KMS-11 (cell line): ENCODE data around the gene FBRS.
"Not testable (repeated sequence)": the region's sequence is repeated elsewhere in the genome, so short reads cannot be mapped to it uniquely, and the experiment has no call there.

Experiments
- H2AFZ ChIP-seq: fragments of 200-600 bp; sonication (generic); 2 replicates; pipeline ENCODE4 v1.6.1; 2016; ENCODE audit warnings: antibody characterized with exemption, mixed run types, low read depth
- H3K27ac ChIP-seq: fragments of 200-600 bp; sonication (generic); 2 replicates; pipeline ENCODE4 v1.6.1; 2016; ENCODE audit warnings: mild to moderate bottlenecking, mixed run types
- H3K27me3 ChIP-seq: fragments of 200-600 bp; sonication (generic); 2 replicates; pipeline ENCODE4 v1.6.1; 2017; ENCODE audit warnings: mild to moderate bottlenecking, low read depth, mixed run types, moderate library complexity; ENCODE audit not compliant: insufficient read depth
- H3K36me3 ChIP-seq: fragments of 200-600 bp; sonication (generic); 2 replicates; pipeline ENCODE4 v1.6.1; 2017; ENCODE audit warnings: mild to moderate bottlenecking, mixed run types; ENCODE audit not compliant: insufficient read depth
- H3K4me1 ChIP-seq: fragments of 200-600 bp; sonication (generic); 2 replicates; pipeline ENCODE4 v1.6.1; 2016; ENCODE audit warnings: mild to moderate bottlenecking, low read depth, mixed run types; ENCODE audit not compliant: poor library complexity, severe bottlenecking
- H3K4me2 ChIP-seq: fragments of 200-600 bp; sonication (generic); 2 replicates; pipeline ENCODE4 v1.7.0; 2016; ENCODE audit warnings: mild to moderate bottlenecking, mixed run types
- H3K4me3 ChIP-seq: fragments of 200-600 bp; sonication (generic); IDR thresholded peaks from 2 replicates; pipeline ENCODE4 v1.6.1; 2017; ENCODE audit warnings: low read depth, low read length, mixed read lengths; ENCODE audit not compliant: insufficient read depth
- H3K79me2 ChIP-seq: fragments of 200-600 bp; sonication (generic); 2 replicates; pipeline ENCODE4 v1.6.1; 2016; ENCODE audit warnings: low read depth, mixed run types; ENCODE audit not compliant: insufficient read depth
- H3K9ac ChIP-seq: fragments of 200-600 bp; sonication (generic); 2 replicates; pipeline ENCODE4 v1.6.1; 2016; ENCODE audit warnings: mild to moderate bottlenecking, mixed run types
- H4K20me1 ChIP-seq: fragments of 200-600 bp; sonication (generic); 2 replicates; pipeline ENCODE4 v1.6.1; 2016; ENCODE audit warnings: mild to moderate bottlenecking, mixed run types; ENCODE audit not compliant: insufficient read depth
- CTCF ChIP-seq: fragments of 200-600 bp; sonication (generic); conservative IDR thresholded peaks from 2 replicates; pipeline ENCODE4 v1.6.1; 2017; ENCODE audit warnings: low read depth, mild to moderate bottlenecking, antibody characterized with exemption, low read length, moderate library complexity, mixed read lengths

Gene FBRS

DNA sequence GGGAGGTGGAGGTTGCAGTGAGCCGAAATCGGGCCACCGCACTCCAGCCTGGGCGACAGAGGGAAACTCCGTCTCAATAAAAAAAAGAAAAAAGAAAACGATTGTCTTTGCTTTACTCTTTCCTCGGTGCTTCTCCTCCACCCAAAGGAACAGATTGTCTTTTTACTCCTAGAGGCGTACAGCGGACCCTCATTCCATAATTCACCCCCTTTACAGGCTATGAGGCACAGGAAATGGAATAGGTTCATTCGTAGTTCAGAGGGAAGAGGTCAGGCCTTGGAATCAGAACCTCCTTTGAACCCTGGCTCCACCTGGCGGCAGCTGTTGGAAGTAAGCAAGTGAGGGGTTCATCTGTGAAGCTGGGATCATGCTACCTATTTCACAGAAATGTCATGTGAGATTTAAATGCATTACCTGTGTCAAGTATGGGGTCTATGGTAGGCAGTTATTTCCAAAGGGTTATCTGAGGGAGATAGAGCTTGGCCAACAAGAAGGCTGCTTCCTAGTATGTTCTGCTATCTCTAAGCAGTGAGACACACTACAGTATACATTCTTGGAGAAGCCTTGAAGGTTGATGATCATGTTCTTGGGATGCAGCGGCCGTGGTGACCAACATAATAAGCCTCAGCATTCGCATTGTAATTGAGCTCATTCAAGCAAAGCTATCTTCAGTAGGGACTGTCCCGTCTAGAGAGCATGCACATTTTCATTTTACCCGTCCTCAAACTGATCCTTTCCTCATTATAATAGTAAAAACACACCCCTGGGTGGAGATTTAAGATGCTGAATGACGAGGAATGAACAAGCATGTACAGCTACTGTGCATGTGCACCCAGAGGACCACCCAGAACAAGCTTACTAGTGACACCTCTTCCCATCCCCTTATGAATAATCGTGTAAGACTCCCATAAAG is 29.3 kb upstream of the FBRS start:
- Histone ChIP-seq H3K27ac (no peak overlapping the region), H3K4me3 (no peak overlapping the region), H3K27me3 (no peaks in the 10 kb centered on the region), H4K20me1 (no peaks in the 10 kb centered on the region), H2AFZ (peak overlapping the region; percentile 53), H3K79me2 (no peaks in the 10 kb centered on the region), H3K9ac (no peak overlapping the region), H3K36me3 (no peaks in the 10 kb centered on the region), H3K4me1 (no peaks in the 10 kb centered on the region), H3K4me2 (peak overlapping the region; percentile 12; the same call in 1 of the 2 replicates)
- peak; percentile 96 for TF ChIP-seq CTCF

GRCh38 chr16:30632454-30632853 is 25.8 kb upstream of the FBRS start:
- not testable (repeated sequence) for H3K4me3 ChIP-seq, H3K36me3 ChIP-seq, H3K27me3 ChIP-seq, H3K27ac ChIP-seq, H3K79me2 ChIP-seq, H3K9ac ChIP-seq, H4K20me1 ChIP-seq, H2AFZ ChIP-seq, H3K4me2 ChIP-seq
- peaks cover 11% of the 10 kb centered on the region for H3K4me1 ChIP-seq

- H3K4me2 ChIP-seq: peak overlapping the region; percentile 59
- peak overlapping the region; percentile 89 for H3K9ac ChIP-seq
Measured at GRCh38 chr16:30633526-30633925, 24.7 kb upstream of the FBRS start.

GRCh38 chr16:30636599-30636998 is 21.6 kb upstream of the FBRS start:
- TF ChIP-seq CTCF: no peak

More at GRCh38 chr16:30633526-30633925, 24.7 kb upstream of the FBRS start:
- Histone ChIP-seq H3K27ac (peak overlapping the region; percentile 84), H3K4me1 (peaks cover 16% of the 10 kb centered on the region), H4K20me1 (no peaks in the 10 kb centered on the region), H2AFZ (peak overlapping the region; percentile 68), H3K79me2 (no peaks in the 10 kb centered on the region), H3K4me3 (no peak overlapping the region), H3K27me3 (no peaks in the 10 kb centered on the region), H3K36me3 (no peaks in the 10 kb centered on the region)
- TF ChIP-seq CTCF: no peak

GRCh38 chr16:30637139-30637538 is 21.1 kb upstream of the FBRS start:
- not testable (repeated sequence) for H2AFZ ChIP-seq, H3K27me3 ChIP-seq, H3K4me3 ChIP-seq, H3K79me2 ChIP-seq, H3K27ac ChIP-seq, H4K20me1 ChIP-seq, H3K4me2 ChIP-seq, H3K9ac ChIP-seq, H3K36me3 ChIP-seq
- H3K4me1 ChIP-seq: peaks cover 16% of the 10 kb centered on the region

More at GRCh38 chr16:30636599-30636998, 21.6 kb upstream of the FBRS start:
- H3K27ac ChIP-seq: no peak overlapping the region
- no peaks in the 10 kb centered on the region for H3K27me3 ChIP-seq
- H3K4me2 ChIP-seq: no peak overlapping the region
- no peak overlapping the region for H3K9ac ChIP-seq
- H3K4me3 ChIP-seq: no peak overlapping the region
- H3K79me2 ChIP-seq: no peaks in the 10 kb centered on the region
- H3K4me1 ChIP-seq: peaks cover 16% of the 10 kb centered on the region
- H2AFZ ChIP-seq: no peak overlapping the region
- H4K20me1 ChIP-seq: no peaks in the 10 kb centered on the region
- no peaks in the 10 kb centered on the region for H3K36me3 ChIP-seq
